Endothelial cell of umbilical vein (primary cell): Measurements from ENCODE around the gene WNK4. TPM values are rescaled to one million over a fixed set of nuclear protein-coding genes. Genes with fewer than 3 reads are reported as not detected.

Source experiments
- BruUV-seq: library from RNA; stranded (reverse); fragments of 400-500 nt; replicated peaks from 2 replicates; lab custom pipeline; 2021; lab: Mats Ljungman, UMichigan
- CTCF ChIA-PET: fragments of 300-600, 350-600 bp; sonication (Branson Sonifier 250); formaldehyde crosslinking; loops from one replicate; lab custom pipeline; 2021; ENCODE audit warnings: antibody characterized with exemption, inconsistent platforms; lab: Charles Lee
- POLR2A ChIA-PET: fragments of 300-600, 350-600 bp; sonication (Branson Sonifier 250); formaldehyde crosslinking; loops from one replicate; lab custom pipeline; 2021; ENCODE audit warnings: antibody characterized with exemption, inconsistent platforms; lab: Charles Lee
- DNase-seq: peaks from one replicate; pipeline ENCODE4 v3.0.0-alpha.2; 2011; ENCODE audit warnings: low read depth, low spot score
- FAIRE-seq: peaks from 2 replicates; lab custom pipeline; 2011; peaks lifted over from hg19 to GRCh38; lab: Jason Lieb, UNC
- H2AFZ ChIP-seq: 2 replicates; pipeline ENCODE4 v1.6.0; 2012; ENCODE audit warnings: low read depth, low read length, control low read depth, inconsistent platforms
- H3K27ac ChIP-seq: 2 replicates; pipeline ENCODE4 v1.5.1; 2011; ENCODE audit warnings: low read depth, mild to moderate bottlenecking, control low read depth, low read length, moderate library complexity; ENCODE audit not compliant: insufficient read depth
- H3K27me3 ChIP-seq, 2 experiments: 2 replicates each; pipeline versions ENCODE4 v1.6.0 to v1.6.1; 2011; ENCODE audit warnings: low read length in 2 of 2, mixed read lengths in 1 of 2; ENCODE audit not compliant: control insufficient read depth in 2 of 2, insufficient read depth in 2 of 2
- H3K36me3 ChIP-seq, 2 experiments: 2 replicates in 1 of 2; 3 replicates in 1 of 2; pipeline ENCODE4 v1.5.1; 2011; ENCODE audit warnings: low read length in 2 of 2, mild to moderate bottlenecking in 1 of 2, moderate library complexity in 1 of 2; ENCODE audit not compliant: control insufficient read depth in 2 of 2, insufficient read depth in 2 of 2; ENCODE audit errors: extremely low read depth in 1 of 2
- H3K4me1 ChIP-seq: 3 replicates; pipeline ENCODE4 v1.5.1; 2011; ENCODE audit warnings: mild to moderate bottlenecking, low read length; ENCODE audit not compliant: control insufficient read depth, insufficient read depth; ENCODE audit errors: extremely low read depth
- H3K4me2 ChIP-seq: 2 replicates; pipeline ENCODE4 v1.6.1; 2011; ENCODE audit warnings: low read length, control low read depth, mixed read lengths; ENCODE audit not compliant: insufficient read depth
- H3K4me3 ChIP-seq, 3 experiments: fragments of 200-600 bp in 1 of 3; sonication (generic), shearing (Covaris generic) in 1 of 3; replicated peaks in 1 of 3; 2 replicates each; pipeline ENCODE4 v1.5.1; 2011 to 2016; ENCODE audit warnings: control low read depth in 3 of 3, low read length in 3 of 3, mild to moderate bottlenecking in 2 of 3, inconsistent platforms in 1 of 3, low read depth in 1 of 3, moderate library complexity in 1 of 3; ENCODE audit not compliant: insufficient read depth in 1 of 3
- H3K79me2 ChIP-seq: 2 replicates; pipeline ENCODE4 v1.6.0; 2012; ENCODE audit warnings: low read length, inconsistent platforms; ENCODE audit not compliant: control insufficient read depth, insufficient read depth
- H3K9ac ChIP-seq: replicated peaks from 2 replicates; pipeline ENCODE3; 2011; ENCODE audit warnings: low read length, control low read depth; ENCODE audit not compliant: insufficient read depth; ENCODE audit errors: extremely low read depth
- H3K9me1 ChIP-seq: replicated peaks from 3 replicates; pipeline ENCODE4 v1.6.0; 2011; ENCODE audit warnings: mild to moderate bottlenecking, low read length; ENCODE audit not compliant: control insufficient read depth, insufficient read depth; ENCODE audit errors: extremely low read depth
- H3K9me3 ChIP-seq: replicated peaks from 2 replicates; pipeline ENCODE4 v1.5.1; 2012; ENCODE audit warnings: low read length, inconsistent platforms; ENCODE audit not compliant: control insufficient read depth, insufficient read depth
- H4K20me1 ChIP-seq: replicated peaks from 2 replicates; pipeline ENCODE3; 2011; ENCODE audit warnings: mild to moderate bottlenecking, low read length; ENCODE audit not compliant: control insufficient read depth, insufficient read depth; ENCODE audit errors: extremely low read depth
- MAX ChIP-seq: IDR thresholded peaks from 2 replicates; pipeline ENCODE4 v1.6.1; 2011; ENCODE audit not compliant: insufficient read depth, insufficient read length
- POLR2A ChIP-seq: IDR thresholded peaks from 2 replicates; pipeline ENCODE4 v1.6.1; 2012; ENCODE audit warnings: low read depth, mild to moderate bottlenecking, control low read depth, low read length
- dilution Hi-C: fragments of 300-500 bp; cut with MboI; formaldehyde crosslinking; loops from one replicate; pipeline ENCODE4 v1.15.0; 2019; ENCODE audit warnings: low sequenced_read_pairs; ENCODE audit not compliant: extremely low pct_ligation_motif_present
- intact Hi-C: fragments of 100-400 bp; cut with micrococcal nuclease; formaldehyde crosslinking; loops from one replicate; pipeline ENCODE4 v1.10.0; 2022
- microRNA-seq: library from miRNA; unstranded; fragments of <30 nt; microRNA quantifications from one replicate; pipeline ENCODE4 v1.2.0, GENCODE V29; 2021; ENCODE audit warnings: borderline number of aligned reads, borderline replicate concordance
- polyA plus RNA-seq, 4 experiments: library from polyadenylated mRNA; depleted of rRNA in 3 of 4; stranded (reverse) in 3 of 4; unstranded in 1 of 4; fragments of >200 nt; gene quantifications; 2 replicates each; pipeline versions ENCODE4 v1.2.1 to v1.2.3, GENCODE V29; 2011 to 2012; ENCODE audit warnings: missing spikeins in 1 of 4
- small RNA-seq: library from RNA; depleted of rRNA; stranded (forward); fragments of <200 nt; gene quantifications from one replicate; pipeline ENCODE3, GENCODE V24; 2012; ENCODE audit warnings: low replicate concordance, low read depth; ENCODE audit not compliant: insufficient read depth, insufficient read length
- total RNA-seq: library from RNA; stranded (reverse); gene quantifications from 2 replicates; pipeline ENCODE4 v1.2.3, GENCODE V29; 2021

Gene WNK4
- total and polyA plus RNA-seq, 2 donors (not counting 3 experiments of a cell fraction or from before 2014, with no cell fraction given), result 0.84 to 1.9 TPM

GRCh38 chr17:42845918-42846593 lies 65.6 kb downstream of the WNK4 start:
- Histone ChIP-seq H3K4me2 (no peak overlapping the region), H3K27me3 (peaks cover 0 to 3% of the 10 kb centered on the region in 2 experiments), H3K9ac (no peak overlapping the region), H2AFZ (no peak overlapping the region), H4K20me1 (peaks cover 2% of the 10 kb centered on the region), H3K4me1 (no peaks in the 10 kb centered on the region), H3K27ac (no peak overlapping the region), H3K4me3 (no peak overlapping the region), H3K9me3 (no peaks in the 10 kb centered on the region), H3K9me1 (no peaks in the 10 kb centered on the region), H3K36me3 (peaks cover 15 to 34% of the 10 kb centered on the region in 2 experiments), H3K79me2 (no peaks in the 10 kb centered on the region)
- intact Hi-C loops, result no loop called here
- TF ChIP-seq POLR2A (peak; percentile 8), MAX (no peak)
- ChIA-PET POLR2A (interaction anchor here (0.6 kb wide), 1 partner anchor 83 kb away, joined by 3 read pairs; no protein-coding TSS in a partner anchor), CTCF (interaction anchor here (0.6 to 8.9 kb wide), 5 partner anchors 9 to 267 kb away, joined by 3 to 132 read pairs (median 4); partner anchors contain the start of gene RPL27)
- BruUV-seq, result no TSS peak
- dilution Hi-C loops, result no loop called here
- DNase-seq, result no peak
- FAIRE-seq, result no peak

Small RNAs within 50 kb of the gene (microRNA-seq; reads per million reads assigned to microRNA genes)
- gene MIR6781, result 1.5 reads per million

Small RNAs within 50 kb of the gene (small RNA-seq; reads per million reads assigned to genes)
- gene HMGN2P15 (not detected), gene MIR6781 (not detected)

Other genes starting within 250 kb of the WNK4 start
- gene NAGLU, start 244.4 kb upstream of the WNK4 start, total RNA-seq, result 40.2 and 50.2 TPM in 2 replicates
- gene NAGLU, start 244.4 kb upstream of the WNK4 start, polyA plus RNA-seq, result 54.2 and 66.8 TPM in 2 replicates
- 0.62 and 1.0 TPM in 2 replicates for gene HSD17B1, start 227.7 kb upstream of the WNK4 start, total RNA-seq
- 0.22 and 0.41 TPM in 2 replicates for gene HSD17B1, start 227.7 kb upstream of the WNK4 start, polyA plus RNA-seq
- 69.2 and 77.7 TPM in 2 replicates for gene COASY, start 218.5 kb upstream of the WNK4 start, total RNA-seq
- 39.6 and 52.6 TPM in 2 replicates for gene COASY, start 218.5 kb upstream of the WNK4 start, polyA plus RNA-seq
- 40.3 and 40.9 TPM in 2 replicates for gene MLX, start 213.5 kb upstream of the WNK4 start, total RNA-seq
- 41.1 and 42.7 TPM in 2 replicates for gene MLX, start 213.5 kb upstream of the WNK4 start, polyA plus RNA-seq
- 19.3 and 20.8 TPM in 2 replicates for gene PSMC3IP, start 202.9 kb upstream of the WNK4 start, total RNA-seq
- 5.5 and 5.9 TPM in 2 replicates for gene PSMC3IP, start 202.9 kb upstream of the WNK4 start, polyA plus RNA-seq
- 52.3 and 53.4 TPM in 2 replicates for gene RETREG3, start 171.2 kb upstream of the WNK4 start, total RNA-seq
- gene RETREG3, start 171.2 kb upstream of the WNK4 start, polyA plus RNA-seq, result 32.6 and 36.2 TPM in 2 replicates
- 96.9 and 102 TPM in 2 replicates for gene TUBG1, start 170.9 kb upstream of the WNK4 start, total RNA-seq
- 132 and 173 TPM in 2 replicates for gene TUBG1, start 170.9 kb upstream of the WNK4 start, polyA plus RNA-seq
- gene TUBG2, start 121.3 kb upstream of the WNK4 start, total RNA-seq, result 13.1 and 13.2 TPM in 2 replicates
- gene TUBG2, start 121.3 kb upstream of the WNK4 start, polyA plus RNA-seq, result 17.7 and 19.4 TPM in 2 replicates
- 11.3 and 13.2 TPM in 2 replicates for gene PLEKHH3, start 103.6 kb upstream of the WNK4 start, total RNA-seq
- gene PLEKHH3, start 103.6 kb upstream of the WNK4 start, polyA plus RNA-seq, result 5.4 and 6.8 TPM in 2 replicates
- gene CCR10, start 98.8 kb upstream of the WNK4 start, total RNA-seq, result 1.3 TPM in 1 of 2 replicates, not detected in the other
- gene CCR10, start 98.8 kb upstream of the WNK4 start, polyA plus RNA-seq, result 1.1 and 1.4 TPM in 2 replicates
- 3.6 and 44.8 TPM in 2 replicates for gene CNTNAP1, start 98.1 kb upstream of the WNK4 start, total RNA-seq
- 26.3 and 27.3 TPM in 2 replicates for gene CNTNAP1, start 98.1 kb upstream of the WNK4 start, polyA plus RNA-seq
- gene EZH1, start 35.6 kb upstream of the WNK4 start, total RNA-seq, result 29.8 and 31.4 TPM in 2 replicates
- 27.8 and 33.7 TPM in 2 replicates for gene EZH1, start 35.6 kb upstream of the WNK4 start, polyA plus RNA-seq
- gene RAMP2, start 19.4 kb upstream of the WNK4 start, total RNA-seq, result 71.0 and 106 TPM in 2 replicates
- gene RAMP2, start 19.4 kb upstream of the WNK4 start, polyA plus RNA-seq, result 192 and 262 TPM in 2 replicates
- 45.0 and 47.1 TPM in 2 replicates for gene VPS25, start 7.2 kb upstream of the WNK4 start, total RNA-seq
- gene VPS25, start 7.2 kb upstream of the WNK4 start, polyA plus RNA-seq, result 86.8 and 107 TPM in 2 replicates
- gene COA3, start 18.1 kb downstream of the WNK4 start, total RNA-seq, result 56.6 and 57.5 TPM in 2 replicates
- 126 and 139 TPM in 2 replicates for gene COA3, start 18.1 kb downstream of the WNK4 start, polyA plus RNA-seq
- gene CNTD1, start 18.3 kb downstream of the WNK4 start, total RNA-seq, result not detected in 2 replicates
- not detected in 2 replicates for gene CNTD1, start 18.3 kb downstream of the WNK4 start, polyA plus RNA-seq
- gene BECN1, start 43.7 kb downstream of the WNK4 start, total RNA-seq, result 92.3 and 93.5 TPM in 2 replicates
- gene BECN1, start 43.7 kb downstream of the WNK4 start, polyA plus RNA-seq, result 51.4 and 63.1 TPM in 2 replicates
- gene PSME3, start 52.8 kb downstream of the WNK4 start, total RNA-seq, result 126 and 133 TPM in 2 replicates
- 94.7 and 98.4 TPM in 2 replicates for gene PSME3, start 52.8 kb downstream of the WNK4 start, polyA plus RNA-seq
- 1.6 and 1.9 TPM in 2 replicates for gene AOC2, start 64.0 kb downstream of the WNK4 start, total RNA-seq
- gene AOC2, start 64.0 kb downstream of the WNK4 start, polyA plus RNA-seq, result 0.62 and 0.65 TPM in 2 replicates
- 0.27 and 0.44 TPM in 2 replicates for gene AOC3, start 70.6 kb downstream of the WNK4 start, total RNA-seq
- gene AOC3, start 70.6 kb downstream of the WNK4 start, polyA plus RNA-seq, result 0.11 and 0.19 TPM in 2 replicates
- gene G6PC1, start 120.2 kb downstream of the WNK4 start, total RNA-seq, result not detected in 2 replicates
- gene G6PC1, start 120.2 kb downstream of the WNK4 start, polyA plus RNA-seq, result not detected in 2 replicates
- 39.7 and 53.2 TPM in 2 replicates for gene AARSD1, start 183.8 kb downstream of the WNK4 start, total RNA-seq
- gene AARSD1, start 183.8 kb downstream of the WNK4 start, polyA plus RNA-seq, result 38.3 and 42.8 TPM in 2 replicates
- not detected in 2 replicates for gene PTGES3L, start 199.5 kb downstream of the WNK4 start, total RNA-seq
- 0.23 and 0.45 TPM in 2 replicates for gene PTGES3L, start 199.5 kb downstream of the WNK4 start, polyA plus RNA-seq
- gene RUNDC1, start 200.0 kb downstream of the WNK4 start, total RNA-seq, result 11.7 and 12.0 TPM in 2 replicates
- gene RUNDC1, start 200.0 kb downstream of the WNK4 start, polyA plus RNA-seq, result 7.3 and 9.2 TPM in 2 replicates
- gene RPL27, start 217.8 kb downstream of the WNK4 start, total RNA-seq, result 1,014 and 1,102 TPM in 2 replicates
- gene RPL27, start 217.8 kb downstream of the WNK4 start, polyA plus RNA-seq, result 2,467 and 2,620 TPM in 2 replicates
- gene IFI35, start 226.2 kb downstream of the WNK4 start, total RNA-seq, result 9.4 and 11.1 TPM in 2 replicates
- 22.5 and 23.5 TPM in 2 replicates for gene IFI35, start 226.2 kb downstream of the WNK4 start, polyA plus RNA-seq
- gene VAT1, start 241.8 kb downstream of the WNK4 start, total RNA-seq, result 482 and 487 TPM in 2 replicates
- gene VAT1, start 241.8 kb downstream of the WNK4 start, polyA plus RNA-seq, result 339 and 370 TPM in 2 replicates
- 0.53 and 0.97 TPM in 2 replicates for gene RND2, start 244.6 kb downstream of the WNK4 start, total RNA-seq
- gene RND2, start 244.6 kb downstream of the WNK4 start, polyA plus RNA-seq, result 0.60 and 0.81 TPM in 2 replicates